ES-I3 (cell line): ENCODE results near the gene NRXN3.

Experiments
- H3K36me3 ChIP-seq: 2 replicates; pipeline ENCODE4 v1.6.1; 2013; ENCODE audit warnings: mild to moderate bottlenecking, low read length, control low read depth, moderate library complexity; ENCODE audit not compliant: insufficient read depth
- H3K4me1 ChIP-seq: 2 replicates; pipeline ENCODE4 v1.6.1; 2013; ENCODE audit warnings: mild to moderate bottlenecking, control low read depth, low read length; ENCODE audit not compliant: insufficient read depth
- H3K9ac ChIP-seq: 2 replicates; pipeline ENCODE4 v1.6.1; 2013; ENCODE audit warnings: low read depth, mild to moderate bottlenecking, low read length, moderate library complexity
- H3K9me3 ChIP-seq: 2 replicates; pipeline ENCODE4 v1.6.1; 2013; ENCODE audit warnings: mild to moderate bottlenecking, low read length, moderate library complexity; ENCODE audit not compliant: control insufficient read depth, insufficient read depth

The NRXN3 gene

GRCh38 chr14:78170203-78170602 lies at the start of gene NRXN3:
Gene NRXN3, plus strand, starts transcription at chr14:78170373. Its CDS starts 72,721 bp downstream, at chr14:78243094.
- H3K4me1 ChIP-seq = 0 out of 2 replicates have a peak, but pooled peaks cover 8% of the 10 kb centered on the region
- H3K9me3 ChIP-seq = no peaks in the 10 kb centered on the region
- H3K9ac ChIP-seq = peak within 1 kb of the TSS; percentile 37
- H3K36me3 ChIP-seq = no peaks in the 10 kb centered on the region

- Histone ChIP-seq H3K9me3 (no peaks in the 10 kb centered on the region), H3K4me1 (no peaks in the 10 kb centered on the region), H3K9ac (no peak overlapping the region), H3K36me3 (no peaks in the 10 kb centered on the region; the same call in 1 of the 2 replicates)
Observed at GRCh38 chr14:78122436-78122835, 47.7 kb upstream of the NRXN3 start.

GRCh38 chr14:78123650-78124253 lies 46.4 kb upstream of the NRXN3 start:
- Histone ChIP-seq H3K4me1 (no peaks in the 10 kb centered on the region), H3K9me3 (no peaks in the 10 kb centered on the region), H3K36me3 (no peaks in the 10 kb centered on the region; the same call in 1 of the 2 replicates), H3K9ac (no peak overlapping the region)

GRCh38 chr14:78127961-78128360 lies 42.2 kb upstream of the NRXN3 start:
- H3K36me3 ChIP-seq = no peaks in the 10 kb centered on the region; the same call in 1 of the 2 replicates
- H3K9ac ChIP-seq = no peak overlapping the region
- H3K4me1 ChIP-seq = no peaks in the 10 kb centered on the region
- no peaks in the 10 kb centered on the region for H3K9me3 ChIP-seq

- Histone ChIP-seq H3K9ac (no peak overlapping the region), H3K9me3 (no peaks in the 10 kb centered on the region), H3K4me1 (no peaks in the 10 kb centered on the region), H3K36me3 (no peaks in the 10 kb centered on the region; the same call in 1 of the 2 replicates)
Observed at GRCh38 chr14:78129375-78129774, 40.8 kb upstream of the NRXN3 start.

GRCh38 chr14:78130356-78130755 lies 39.8 kb upstream of the NRXN3 start:
- H3K4me1 ChIP-seq = no peaks in the 10 kb centered on the region
- no peak overlapping the region for H3K9ac ChIP-seq
- H3K36me3 ChIP-seq = no peaks in the 10 kb centered on the region
- H3K9me3 ChIP-seq = no peaks in the 10 kb centered on the region

GRCh38 chr14:78131201-78131600 lies 39.0 kb upstream of the NRXN3 start:
- no peaks in the 10 kb centered on the region for H3K36me3 ChIP-seq
- no peak overlapping the region for H3K9ac ChIP-seq
- no peaks in the 10 kb centered on the region for H3K4me1 ChIP-seq
- H3K9me3 ChIP-seq = no peaks in the 10 kb centered on the region

- Histone ChIP-seq H3K9ac (no peak overlapping the region), H3K4me1 (no peaks in the 10 kb centered on the region), H3K36me3 (no peaks in the 10 kb centered on the region), H3K9me3 (no peaks in the 10 kb centered on the region)
Observed at GRCh38 chr14:78131616-78132015, 38.6 kb upstream of the NRXN3 start.

GRCh38 chr14:78135450-78135891 lies 34.7 kb upstream of the NRXN3 start:
- Histone ChIP-seq H3K9ac (no peak overlapping the region), H3K4me1 (no peaks in the 10 kb centered on the region), H3K9me3 (no peaks in the 10 kb centered on the region), H3K36me3 (no peaks in the 10 kb centered on the region)

- Histone ChIP-seq H3K9me3 (no peaks in the 10 kb centered on the region), H3K9ac (no peak overlapping the region), H3K4me1 (no peaks in the 10 kb centered on the region), H3K36me3 (no peaks in the 10 kb centered on the region)
Observed at GRCh38 chr14:78136695-78137094, 33.5 kb upstream of the NRXN3 start.

GRCh38 chr14:78141590-78141989 lies 28.6 kb upstream of the NRXN3 start:
- Histone ChIP-seq H3K9me3 (no peaks in the 10 kb centered on the region), H3K36me3 (no peaks in the 10 kb centered on the region), H3K4me1 (no peaks in the 10 kb centered on the region), H3K9ac (no peak overlapping the region)

- Histone ChIP-seq H3K36me3 (no peaks in the 10 kb centered on the region), H3K4me1 (no peaks in the 10 kb centered on the region), H3K9me3 (no peaks in the 10 kb centered on the region), H3K9ac (no peak overlapping the region)
Observed at GRCh38 chr14:78142998-78143397, 27.2 kb upstream of the NRXN3 start.

GRCh38 chr14:78143489-78144145 lies 26.6 kb upstream of the NRXN3 start:
- H3K9me3 ChIP-seq = no peaks in the 10 kb centered on the region
- no peaks in the 10 kb centered on the region for H3K36me3 ChIP-seq
- no peaks in the 10 kb centered on the region for H3K4me1 ChIP-seq
- no peak overlapping the region for H3K9ac ChIP-seq

- Histone ChIP-seq H3K9me3 (no peaks in the 10 kb centered on the region), H3K9ac (no peak overlapping the region), H3K4me1 (peaks cover 3% of the 10 kb centered on the region; the same call in 1 of the 2 replicates), H3K36me3 (no peaks in the 10 kb centered on the region)
Observed at GRCh38 chr14:78152201-78153063, 17.7 kb upstream of the NRXN3 start.

GRCh38 chr14:78153064-78153341 lies 17.2 kb upstream of the NRXN3 start:
- Histone ChIP-seq H3K4me1 (peaks cover 3% of the 10 kb centered on the region; the same call in 1 of the 2 replicates), H3K36me3 (no peaks in the 10 kb centered on the region), H3K9me3 (no peaks in the 10 kb centered on the region), H3K9ac (no peak overlapping the region)
